Measurements from ENCODE around the gene PNPLA1.

The PNPLA1 gene

GRCh38 chr6:36306375-36306774 lies 36.5 kb downstream of the PNPLA1 start:
- Histone ChIP-seq H3K27me3 (ENCODE audit: insufficient read depth, low read length) (no peaks in the 10 kb centered on the region), H3K27ac (ENCODE audit: low read depth, low read length) (no peak overlapping the region), H3K36me3 (ENCODE audit: insufficient read depth, low read length) (no peaks in the 10 kb centered on the region), H3K4me3 (ENCODE audit: low read length) (no peak overlapping the region), H3K4me1 (ENCODE audit: insufficient read depth, low read length) (no peaks in the 10 kb centered on the region), H3K9me3 (ENCODE audit: insufficient read depth, low read depth, low read length) (no peaks in the 10 kb centered on the region), H3K9ac (ENCODE audit: low read depth, low read length) (no peak overlapping the region)
- 85% methylated on average over 6 of the region's 7 CpGs for WGBS

- H3K4me1 ChIP-seq (ENCODE audit: insufficient read depth, low read length), result peaks cover 2% of the 10 kb centered on the region; the same call in 1 of the 2 replicates
- H3K27me3 ChIP-seq (ENCODE audit: insufficient read depth, low read length), result no peaks in the 10 kb centered on the region
- no peaks in the 10 kb centered on the region for H3K9me3 ChIP-seq (ENCODE audit: insufficient read depth, low read depth, low read length)
- H3K9ac ChIP-seq (ENCODE audit: low read depth, low read length), result no peak overlapping the region
- no peak overlapping the region for H3K27ac ChIP-seq (ENCODE audit: low read depth, low read length)
- H3K36me3 ChIP-seq (ENCODE audit: insufficient read depth, low read length), result no peaks in the 10 kb centered on the region
- no peak overlapping the region for H3K4me3 ChIP-seq (ENCODE audit: low read length)
- WGBS, result 95% methylated on average over 5 of the region's 5 CpGs
These were observed 38.7 kb downstream of the PNPLA1 start for GRCh38 chr6:36308514-36308913.

GRCh38 chr6:36309203-36309602 lies 39.3 kb downstream of the PNPLA1 start:
- no peak overlapping the region for H3K27ac ChIP-seq (ENCODE audit: low read depth, low read length)

DNA sequence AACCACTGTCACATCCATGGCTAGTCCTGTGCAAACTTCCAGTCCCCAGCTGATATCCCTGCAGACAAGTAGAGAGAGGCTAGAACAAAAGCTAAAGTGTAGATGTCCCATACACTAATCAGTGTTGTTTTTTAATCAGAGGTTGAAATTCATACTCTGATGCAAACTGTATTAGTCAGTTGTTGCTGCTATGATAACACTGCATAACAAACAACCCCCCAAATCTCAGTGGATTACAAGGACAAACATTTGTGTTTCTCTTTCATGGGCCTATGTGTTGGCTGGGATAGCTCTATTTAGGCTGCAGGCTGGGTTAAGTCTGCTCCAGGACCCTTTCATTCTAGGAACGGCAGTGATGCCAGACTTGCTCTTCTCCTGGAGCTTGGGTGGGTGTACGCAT lies 40.0 kb downstream of the PNPLA1 start:
- Histone ChIP-seq H3K36me3 (ENCODE audit: insufficient read depth, low read length) (no peaks in the 10 kb centered on the region), H3K4me3 (ENCODE audit: low read length) (no peak overlapping the region), H3K9ac (ENCODE audit: low read depth, low read length) (no peak overlapping the region), H3K4me1 (ENCODE audit: insufficient read depth, low read length) (peaks cover 10% of the 10 kb centered on the region; the same call in 1 of the 2 replicates), H3K27ac (ENCODE audit: low read depth, low read length) (no peak overlapping the region), H3K27me3 (ENCODE audit: insufficient read depth, low read length) (no peaks in the 10 kb centered on the region), H3K9me3 (ENCODE audit: insufficient read depth, low read depth, low read length) (no peaks in the 10 kb centered on the region)
- WGBS, result 93% methylated on average over 2 of the region's 2 CpGs

More at GRCh38 chr6:36309203-36309602, 39.3 kb downstream of the PNPLA1 start:
- Histone ChIP-seq H3K9me3 (ENCODE audit: insufficient read depth, low read depth, low read length) (no peaks in the 10 kb centered on the region), H3K27me3 (ENCODE audit: insufficient read depth, low read length) (no peaks in the 10 kb centered on the region), H3K4me1 (ENCODE audit: insufficient read depth, low read length) (peaks cover 9% of the 10 kb centered on the region; the same call in 1 of the 2 replicates), H3K36me3 (ENCODE audit: insufficient read depth, low read length) (no peaks in the 10 kb centered on the region), H3K4me3 (ENCODE audit: low read length) (no peak overlapping the region), H3K9ac (ENCODE audit: low read depth, low read length) (no peak overlapping the region)
- WGBS, result 88% methylated on average over 7 of the region's 7 CpGs

GRCh38 chr6:36312854-36313648 lies 43.2 kb downstream of the PNPLA1 start:
- Histone ChIP-seq H3K9me3 (ENCODE audit: insufficient read depth, low read depth, low read length) (no peaks in the 10 kb centered on the region), H3K4me1 (ENCODE audit: insufficient read depth, low read length) (peaks cover 10% of the 10 kb centered on the region; the same call in 1 of the 2 replicates), H3K4me3 (ENCODE audit: low read length) (no peak overlapping the region), H3K9ac (ENCODE audit: low read depth, low read length) (no peak overlapping the region), H3K36me3 (ENCODE audit: insufficient read depth, low read length) (no peaks in the 10 kb centered on the region), H3K27ac (ENCODE audit: low read depth, low read length) (no peak overlapping the region), H3K27me3 (ENCODE audit: insufficient read depth, low read length) (no peaks in the 10 kb centered on the region)
- WGBS, result 92% methylated on average over 8 of the region's 8 CpGs

DNA sequence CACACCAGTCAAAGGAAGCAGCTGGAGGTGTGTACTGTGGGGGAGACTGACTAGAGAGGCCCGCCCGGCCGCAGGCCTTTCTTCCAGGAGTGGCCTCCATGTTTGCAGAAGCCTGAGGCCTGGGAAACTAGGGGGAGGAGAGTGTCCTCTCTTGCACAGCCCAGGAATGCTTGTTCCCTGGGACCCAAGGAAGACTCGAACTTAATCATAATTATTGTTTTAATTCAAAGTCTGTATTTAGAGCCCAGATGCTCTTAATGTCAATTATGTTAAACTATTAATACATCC lies 43.7 kb downstream of the PNPLA1 start:
- Histone ChIP-seq H3K4me1 (ENCODE audit: insufficient read depth, low read length) (peaks cover 10% of the 10 kb centered on the region; the same call in 1 of the 2 replicates), H3K9me3 (ENCODE audit: insufficient read depth, low read depth, low read length) (no peaks in the 10 kb centered on the region), H3K27me3 (ENCODE audit: insufficient read depth, low read length) (no peaks in the 10 kb centered on the region), H3K27ac (ENCODE audit: low read depth, low read length) (no peak overlapping the region), H3K36me3 (ENCODE audit: insufficient read depth, low read length) (no peaks in the 10 kb centered on the region), H3K4me3 (ENCODE audit: low read length) (no peak overlapping the region), H3K9ac (ENCODE audit: low read depth, low read length) (no peak overlapping the region)
- WGBS, result 81% methylated on average over 3 of the region's 4 CpGs

GRCh38 chr6:36314221-36315014 lies 44.6 kb downstream of the PNPLA1 start:
- no peak overlapping the region for H3K9ac ChIP-seq (ENCODE audit: low read depth, low read length)
- H3K4me1 ChIP-seq (ENCODE audit: insufficient read depth, low read length), result peaks cover 10% of the 10 kb centered on the region; the same call in 1 of the 2 replicates
- H3K36me3 ChIP-seq (ENCODE audit: insufficient read depth, low read length), result no peaks in the 10 kb centered on the region
- 35% methylated on average over 3 of the region's 3 CpGs for WGBS
- no peak overlapping the region for H3K4me3 ChIP-seq (ENCODE audit: low read length)
- H3K27me3 ChIP-seq (ENCODE audit: insufficient read depth, low read length), result no peaks in the 10 kb centered on the region
- H3K27ac ChIP-seq (ENCODE audit: low read depth, low read length), result no peak overlapping the region
- no peaks in the 10 kb centered on the region for H3K9me3 ChIP-seq (ENCODE audit: insufficient read depth, low read depth, low read length)

- H3K9me3 ChIP-seq (ENCODE audit: insufficient read depth, low read depth, low read length), result no peaks in the 10 kb centered on the region
- 92% methylated on average over 5 of the region's 5 CpGs for WGBS
- no peak overlapping the region for H3K9ac ChIP-seq (ENCODE audit: low read depth, low read length)
- H3K36me3 ChIP-seq (ENCODE audit: insufficient read depth, low read length), result no peaks in the 10 kb centered on the region
- peaks cover 10% of the 10 kb centered on the region; the same call in 1 of the 2 replicates for H3K4me1 ChIP-seq (ENCODE audit: insufficient read depth, low read length)
- no peak overlapping the region for H3K27ac ChIP-seq (ENCODE audit: low read depth, low read length)
- no peaks in the 10 kb centered on the region for H3K27me3 ChIP-seq (ENCODE audit: insufficient read depth, low read length)
- H3K4me3 ChIP-seq (ENCODE audit: low read length), result no peak overlapping the region
These were observed 46.1 kb downstream of the PNPLA1 start for GRCh38 chr6:36315921-36316320.

DNA sequence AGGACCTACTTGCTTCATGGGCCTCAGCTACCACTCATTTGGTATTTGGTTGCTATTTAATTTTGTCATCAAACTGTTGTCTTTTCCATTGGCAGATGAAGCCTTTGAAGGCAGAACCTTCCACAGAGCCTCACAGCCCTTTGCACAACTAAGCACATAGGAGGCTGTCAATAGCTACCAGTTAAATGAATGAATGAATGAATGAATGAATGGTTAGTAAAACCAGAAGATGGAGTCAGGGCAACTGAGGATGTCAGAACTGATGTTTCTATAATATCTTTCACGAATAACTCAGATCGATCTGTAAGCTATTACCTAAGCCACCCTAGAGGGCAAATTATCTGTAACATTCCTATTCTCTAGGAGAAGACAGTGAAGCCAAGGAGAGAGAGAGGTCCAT lies 47.8 kb downstream of the PNPLA1 start:
- H3K9me3 ChIP-seq (ENCODE audit: insufficient read depth, low read depth, low read length), result no peaks in the 10 kb centered on the region
- H3K9ac ChIP-seq (ENCODE audit: low read depth, low read length), result no peak overlapping the region
- H3K4me3 ChIP-seq (ENCODE audit: low read length), result no peak overlapping the region
- no peaks in the 10 kb centered on the region for H3K27me3 ChIP-seq (ENCODE audit: insufficient read depth, low read length)
- peaks cover 10% of the 10 kb centered on the region; the same call in 1 of the 2 replicates for H3K4me1 ChIP-seq (ENCODE audit: insufficient read depth, low read length)
- no peak overlapping the region for H3K27ac ChIP-seq (ENCODE audit: low read depth, low read length)
- H3K36me3 ChIP-seq (ENCODE audit: insufficient read depth, low read length), result no peaks in the 10 kb centered on the region
- 100% methylated on average over 2 of the region's 2 CpGs for WGBS

GRCh38 chr6:36318690-36319435 lies 49.0 kb downstream of the PNPLA1 start:
- Histone ChIP-seq H3K9me3 (ENCODE audit: insufficient read depth, low read depth, low read length) (no peaks in the 10 kb centered on the region), H3K27ac (ENCODE audit: low read depth, low read length) (no peak overlapping the region), H3K4me3 (ENCODE audit: low read length) (no peak overlapping the region), H3K27me3 (ENCODE audit: insufficient read depth, low read length) (no peaks in the 10 kb centered on the region), H3K9ac (ENCODE audit: low read depth, low read length) (no peak overlapping the region), H3K36me3 (ENCODE audit: insufficient read depth, low read length) (no peaks in the 10 kb centered on the region), H3K4me1 (ENCODE audit: insufficient read depth, low read length) (peaks cover 4% of the 10 kb centered on the region; the same call in 1 of the 2 replicates)
- 82% methylated on average over 6 of the region's 6 CpGs for WGBS

- H3K4me1 ChIP-seq (ENCODE audit: insufficient read depth, low read length), result no peaks in the 10 kb centered on the region
- H3K36me3 ChIP-seq (ENCODE audit: insufficient read depth, low read length), result no peaks in the 10 kb centered on the region
- 85% methylated on average over 8 of the region's 9 CpGs for WGBS
- H3K9me3 ChIP-seq (ENCODE audit: insufficient read depth, low read depth, low read length), result no peaks in the 10 kb centered on the region
- H3K27ac ChIP-seq (ENCODE audit: low read depth, low read length), result no peak overlapping the region
- no peaks in the 10 kb centered on the region for H3K27me3 ChIP-seq (ENCODE audit: insufficient read depth, low read length)
- H3K9ac ChIP-seq (ENCODE audit: low read depth, low read length), result no peak overlapping the region
- H3K4me3 ChIP-seq (ENCODE audit: low read length), result no peak overlapping the region
These were observed 49.5 kb downstream of the PNPLA1 start for GRCh38 chr6:36319436-36319762.
